ENCODE data around the gene NOS3. TPM values are rescaled to one million over a fixed set of nuclear protein-coding genes. Genes with fewer than 3 reads are reported as not detected.

Gene NOS3
- total and polyA plus RNA-seq, 2 of the 13 experiments (the other 11 are each of a cell fraction or from before 2014, with no cell fraction given) = 3.7 to 7.5 TPM

GRCh38 chr7:151028131-151028947, 37.5 kb downstream of the NOS3 start, which contains the start of gene ABCB8 (continued):
- TF ChIP-seq SP1 (IDR thresholded peaks at IDR 0.05) = no peak
- peak; percentile 55 for TF ChIP-seq SP1 (CRISPR knock-in tag; IDR thresholded peaks at IDR 0.05)
- TF ChIP-seq BRF2 (CRISPR knock-in tag; IDR thresholded peaks at IDR 0.05) = no peak
- no peak for TF ChIP-seq IRF1 (CRISPR knock-in tag; IDR thresholded peaks at IDR 0.05; ENCODE audit: low read depth)
- no peak for TF ChIP-seq ZNF720 (CRISPR knock-in tag; IDR thresholded peaks at IDR 0.05)
- TF ChIP-seq ZNF446 (CRISPR knock-in tag; IDR thresholded peaks at IDR 0.05) = no peak
- no peak for TF ChIP-seq PBX3 (CRISPR knock-in tag; IDR thresholded peaks at IDR 0.05; ENCODE audit: borderline replicate concordance)
- peak; percentile 82 for TF ChIP-seq IKZF5 (CRISPR knock-in tag; IDR thresholded peaks at IDR 0.05)
- no peak for TF ChIP-seq PREB (CRISPR knock-in tag; IDR thresholded peaks at IDR 0.05)
- TF ChIP-seq ZNF574 (CRISPR knock-in tag; IDR thresholded peaks at IDR 0.05) = peak; percentile 83
- TF ChIP-seq REL (CRISPR knock-in tag; conservative IDR thresholded peaks at IDR 0.05) = no peak; the same call in 1 of the 2 replicates
- no peak for TF ChIP-seq TEF (CRISPR knock-in tag; IDR thresholded peaks at IDR 0.05)
- no peak for TF ChIP-seq ZNF644 (CRISPR knock-in tag; IDR thresholded peaks at IDR 0.05; ENCODE audit: low read depth)
- TF ChIP-seq ZNF709 (CRISPR knock-in tag; IDR thresholded peaks at IDR 0.05) = no peak
- no peak for TF ChIP-seq ZNF713 (CRISPR knock-in tag; IDR thresholded peaks at IDR 0.05)
- TF ChIP-seq ZNF737 (CRISPR knock-in tag; IDR thresholded peaks at IDR 0.05; ENCODE audit: borderline replicate concordance) = no peak
- 0 out of 2 replicates have a peak, but pooled peaks have one; percentile 40 for TF ChIP-seq STAT6 (CRISPR knock-in tag; IDR thresholded peaks at IDR 0.05; ENCODE audit: borderline replicate concordance)
